SK-N-MC (cell line): ENCODE results near the gene AP2M1.

Experiments
- EZH2 ChIP-seq: fragments of 200-600 bp; sonication (generic); IDR thresholded peaks from one replicate; pipeline ENCODE4 v1.6.1; 2017; ENCODE audit warnings: antibody characterized with exemption
- POLR2AphosphoS5 ChIP-seq: IDR thresholded peaks from 2 replicates; pipeline ENCODE4 v1.6.1; 2012; ENCODE audit warnings: mild to moderate bottlenecking, low read depth, low read length, borderline replicate concordance

DNA sequence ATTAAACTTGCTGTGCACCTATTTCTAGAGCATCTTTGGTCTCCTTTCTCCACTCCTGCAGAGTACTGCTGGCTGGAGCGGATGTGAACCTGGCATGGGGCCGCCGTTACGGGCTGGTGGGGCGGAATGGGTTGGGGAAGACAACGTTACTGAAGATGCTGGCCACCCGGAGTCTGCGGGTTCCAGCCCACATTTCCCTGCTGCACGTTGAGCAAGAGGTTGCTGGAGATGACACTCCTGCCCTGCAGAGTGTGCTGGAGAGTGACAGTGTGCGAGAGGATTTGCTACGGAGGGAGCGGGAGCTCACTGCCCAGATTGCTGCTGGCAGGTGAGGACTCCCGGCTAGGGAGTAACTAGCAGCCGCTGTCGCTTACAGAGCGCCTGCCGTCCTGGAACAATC is 13.4 kb downstream of the AP2M1 start:
- no peak for TF ChIP-seq POLR2AphosphoS5
- TF ChIP-seq EZH2: no peak
